ENCODE measurements around the gene ODF2L. TPM values are rescaled to one million over a fixed set of nuclear protein-coding genes. Genes with fewer than 3 reads are reported as not detected.

ODF2L gene
- polyA plus RNA-seq, 1 experiment: 5.9 TPM

GRCh38 chr1:86324130-86324822 lies 71.8 kb downstream of the ODF2L start:
- H3K27me3 ChIP-seq (ENCODE audit: control insufficient read depth, insufficient read depth, low read length): no peaks in the 10 kb centered on the region
- no peak for TF ChIP-seq CTCF (IDR thresholded peaks at IDR 0.05; ENCODE audit: insufficient read depth, low read depth, low read length)
- H3K36me3 ChIP-seq (ENCODE audit: control insufficient read depth, insufficient read depth, low read length): no peaks in the 10 kb centered on the region
- no peak for DNase-seq (ENCODE audit: low read depth)
- no peak overlapping the region for H3K4me3 ChIP-seq (ENCODE audit: low read depth, low read length)
- POLR2A ChIA-PET: no interaction called here
- CTCF ChIA-PET: interaction anchor here (1.3 kb wide), 1 partner anchor 10 kb away, joined by 4 read pairs; no protein-coding TSS in a partner anchor

DNA sequence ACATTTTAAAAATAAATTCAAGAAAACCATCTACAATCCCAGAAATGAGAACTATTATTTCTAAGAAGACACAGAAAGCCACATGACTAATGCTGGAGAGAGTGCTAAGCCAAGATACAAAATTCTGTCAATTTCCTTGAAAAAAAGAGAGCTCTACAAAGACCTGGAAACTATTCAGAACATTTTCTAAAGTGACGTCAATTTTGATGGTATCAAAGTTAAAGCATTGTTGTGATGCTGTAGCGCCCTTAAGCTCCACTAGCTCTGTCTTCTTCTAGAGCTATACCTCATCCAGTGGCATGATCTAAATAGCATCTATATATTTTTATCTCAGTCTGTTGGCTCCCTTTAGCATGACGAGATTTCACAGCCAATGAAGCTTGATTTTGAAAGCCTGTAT lies 73.9 kb downstream of the ODF2L start:
- ChIA-PET POLR2A (no interaction called here), CTCF (no interaction called here)
- no peaks in the 10 kb centered on the region for H3K36me3 ChIP-seq (ENCODE audit: control insufficient read depth, insufficient read depth, low read length)
- no peak for DNase-seq (ENCODE audit: low read depth)
- no peak overlapping the region for H3K4me3 ChIP-seq (ENCODE audit: low read depth, low read length)
- H3K27me3 ChIP-seq (ENCODE audit: control insufficient read depth, insufficient read depth, low read length): no peaks in the 10 kb centered on the region
- no peak for TF ChIP-seq CTCF (IDR thresholded peaks at IDR 0.05; ENCODE audit: insufficient read depth, low read depth, low read length)

- CTCF ChIA-PET: no interaction called here
- H3K27me3 ChIP-seq (ENCODE audit: control insufficient read depth, insufficient read depth, low read length): no peaks in the 10 kb centered on the region
- H3K36me3 ChIP-seq (ENCODE audit: control insufficient read depth, insufficient read depth, low read length): no peaks in the 10 kb centered on the region
- TF ChIP-seq CTCF (IDR thresholded peaks at IDR 0.05; ENCODE audit: insufficient read depth, low read depth, low read length): no peak
- DNase-seq (ENCODE audit: low read depth): no peak
- POLR2A ChIA-PET: no interaction called here
- H3K4me3 ChIP-seq (ENCODE audit: low read depth, low read length): no peak overlapping the region
Observed at GRCh38 chr1:86318436-86318835, 77.7 kb downstream of the ODF2L start.

GRCh38 chr1:86317926-86318325 lies 78.2 kb downstream of the ODF2L start:
- no peak overlapping the region for H3K4me3 ChIP-seq (ENCODE audit: low read depth, low read length)
- TF ChIP-seq CTCF (IDR thresholded peaks at IDR 0.05; ENCODE audit: insufficient read depth, low read depth, low read length): no peak
- no peak for DNase-seq (ENCODE audit: low read depth)
- CTCF ChIA-PET: interaction anchor here (1.1 kb wide), 1 partner anchor 14 kb away, joined by 3 read pairs; no protein-coding TSS in a partner anchor
- POLR2A ChIA-PET: no interaction called here
- H3K36me3 ChIP-seq (ENCODE audit: control insufficient read depth, insufficient read depth, low read length): no peaks in the 10 kb centered on the region
- no peaks in the 10 kb centered on the region for H3K27me3 ChIP-seq (ENCODE audit: control insufficient read depth, insufficient read depth, low read length)

- POLR2A ChIA-PET: no interaction called here
- TF ChIP-seq CTCF (IDR thresholded peaks at IDR 0.05; ENCODE audit: insufficient read depth, low read depth, low read length): no peak
- Histone ChIP-seq H3K4me3 (ENCODE audit: low read depth, low read length) (no peak overlapping the region), H3K27me3 (ENCODE audit: control insufficient read depth, insufficient read depth, low read length) (no peaks in the 10 kb centered on the region), H3K36me3 (ENCODE audit: control insufficient read depth, insufficient read depth, low read length) (no peaks in the 10 kb centered on the region)
- CTCF ChIA-PET: no interaction called here
- DNase-seq (ENCODE audit: low read depth): no peak
Observed at GRCh38 chr1:86305731-86306130, 90.4 kb downstream of the ODF2L start.
